ENCODE data around the gene SKAP2. TPM values are rescaled to one million over a fixed set of nuclear protein-coding genes. Genes with fewer than 3 reads are reported as not detected.

SKAP2 gene
- total RNA-seq, 1 donor from 2014 or later, result 3.6 TPM

- Mint-ChIP-seq H3K9me3 (peaks cover 20% of the 10 kb centered on the region), H3K36me3 (ENCODE audit: low read depth) (peaks cover 2% of the 10 kb centered on the region), H3K4me3 (no peak overlapping the region), H3K4me1 (peaks cover 23% of the 10 kb centered on the region), H3K27ac (no peak overlapping the region), H3K27me3 (peaks cover 8% of the 10 kb centered on the region)
- intact Hi-C loops (cut with micrococcal nuclease), result no loop called here
- DNase-seq, result no peak
These were observed 232.8 kb downstream of the SKAP2 start for GRCh38 chr7:26631601-26632000.

GRCh38 chr7:26630941-26631580, 233.3 kb downstream of the SKAP2 start:
- Mint-ChIP-seq H3K4me3 (no peak overlapping the region), H3K4me1 (peaks cover 21% of the 10 kb centered on the region), H3K36me3 (ENCODE audit: low read depth) (peaks cover 2% of the 10 kb centered on the region), H3K27me3 (peaks cover 7% of the 10 kb centered on the region), H3K27ac (no peak overlapping the region), H3K9me3 (peaks cover 20% of the 10 kb centered on the region)
- intact Hi-C loops (cut with micrococcal nuclease), result no loop called here
- no peak for DNase-seq

GRCh38 chr7:26630361-26630760, 234.0 kb downstream of the SKAP2 start:
- DNase-seq, result no peak
- Mint-ChIP-seq H3K36me3 (ENCODE audit: low read depth) (peaks cover 2% of the 10 kb centered on the region), H3K4me1 (peaks cover 20% of the 10 kb centered on the region), H3K27me3 (peaks cover 6% of the 10 kb centered on the region), H3K27ac (no peak overlapping the region), H3K4me3 (no peak overlapping the region), H3K9me3 (peaks cover 20% of the 10 kb centered on the region)
- intact Hi-C loops (cut with micrococcal nuclease), result no loop called here

GRCh38 chr7:26629696-26630095, 234.7 kb downstream of the SKAP2 start:
- H3K27me3 Mint-ChIP-seq, result peaks cover 8% of the 10 kb centered on the region
- peaks cover 19% of the 10 kb centered on the region for H3K4me1 Mint-ChIP-seq
- no peak overlapping the region for H3K27ac Mint-ChIP-seq
- peaks cover 2% of the 10 kb centered on the region for H3K36me3 Mint-ChIP-seq (ENCODE audit: low read depth)
- peaks cover 19% of the 10 kb centered on the region for H3K9me3 Mint-ChIP-seq
- intact Hi-C loops (cut with micrococcal nuclease), result no loop called here
- no peak overlapping the region for H3K4me3 Mint-ChIP-seq
- no peak for DNase-seq

- intact Hi-C loops (cut with micrococcal nuclease), result no loop called here
- Mint-ChIP-seq H3K4me3 (no peak overlapping the region), H3K9me3 (peaks cover 8% of the 10 kb centered on the region), H3K27me3 (peaks cover 5% of the 10 kb centered on the region), H3K27ac (no peak overlapping the region), H3K36me3 (ENCODE audit: low read depth) (peaks cover 2% of the 10 kb centered on the region), H3K4me1 (peaks cover 6% of the 10 kb centered on the region)
- no peak for DNase-seq
These were observed 236.5 kb downstream of the SKAP2 start for GRCh38 chr7:26627891-26628341.

GRCh38 chr7:26627221-26627620, 237.2 kb downstream of the SKAP2 start:
- Mint-ChIP-seq H3K27ac (no peak overlapping the region), H3K9me3 (peaks cover 8% of the 10 kb centered on the region), H3K27me3 (peaks cover 5% of the 10 kb centered on the region), H3K36me3 (ENCODE audit: low read depth) (peaks cover 2% of the 10 kb centered on the region), H3K4me1 (peaks cover 6% of the 10 kb centered on the region), H3K4me3 (no peak overlapping the region)
- intact Hi-C loops (cut with micrococcal nuclease), result no loop called here
- DNase-seq, result no peak

- peaks cover 2% of the 10 kb centered on the region for H3K36me3 Mint-ChIP-seq (ENCODE audit: low read depth)
- intact Hi-C loops (cut with micrococcal nuclease), result no loop called here
- DNase-seq, result no peak
- peaks cover 5% of the 10 kb centered on the region for H3K27me3 Mint-ChIP-seq
- no peak overlapping the region for H3K4me3 Mint-ChIP-seq
- H3K27ac Mint-ChIP-seq, result no peak overlapping the region
- H3K9me3 Mint-ChIP-seq, result peaks cover 8% of the 10 kb centered on the region
- peaks cover 6% of the 10 kb centered on the region for H3K4me1 Mint-ChIP-seq
These were observed 237.7 kb downstream of the SKAP2 start for GRCh38 chr7:26626687-26627086.

- intact Hi-C loops (cut with micrococcal nuclease), result no loop called here
- peaks cover 6% of the 10 kb centered on the region for H3K27me3 Mint-ChIP-seq
- DNase-seq, result no peak
- H3K36me3 Mint-ChIP-seq (ENCODE audit: low read depth), result no peaks in the 10 kb centered on the region
- H3K4me1 Mint-ChIP-seq, result peaks cover 1% of the 10 kb centered on the region
- H3K4me3 Mint-ChIP-seq, result no peak overlapping the region
- no peak overlapping the region for H3K27ac Mint-ChIP-seq
- peaks cover 3% of the 10 kb centered on the region for H3K9me3 Mint-ChIP-seq
These were observed 238.2 kb downstream of the SKAP2 start for GRCh38 chr7:26626156-26626555.

GRCh38 chr7:26625286-26625685, 239.1 kb downstream of the SKAP2 start:
- DNase-seq, result no peak
- H3K9me3 Mint-ChIP-seq, result peaks cover 3% of the 10 kb centered on the region
- intact Hi-C loops (cut with micrococcal nuclease), result no loop called here
- H3K27ac Mint-ChIP-seq, result no peak overlapping the region
- peaks cover 1% of the 10 kb centered on the region for H3K4me1 Mint-ChIP-seq
- peaks cover 8% of the 10 kb centered on the region for H3K27me3 Mint-ChIP-seq
- H3K4me3 Mint-ChIP-seq, result no peak overlapping the region
- H3K36me3 Mint-ChIP-seq (ENCODE audit: low read depth), result no peaks in the 10 kb centered on the region

GRCh38 chr7:26624839-26625238, 239.6 kb downstream of the SKAP2 start:
- H3K4me3 Mint-ChIP-seq, result no peak overlapping the region
- intact Hi-C loops (cut with micrococcal nuclease), result no loop called here
- no peaks in the 10 kb centered on the region for H3K36me3 Mint-ChIP-seq (ENCODE audit: low read depth)
- peaks cover 3% of the 10 kb centered on the region for H3K9me3 Mint-ChIP-seq
- H3K4me1 Mint-ChIP-seq, result peaks cover 1% of the 10 kb centered on the region
- H3K27ac Mint-ChIP-seq, result no peak overlapping the region
- H3K27me3 Mint-ChIP-seq, result peaks cover 8% of the 10 kb centered on the region
- DNase-seq, result no peak

GRCh38 chr7:26624431-26624830, 240.0 kb downstream of the SKAP2 start:
- Mint-ChIP-seq H3K4me1 (peaks cover 1% of the 10 kb centered on the region), H3K4me3 (no peak overlapping the region), H3K36me3 (ENCODE audit: low read depth) (no peaks in the 10 kb centered on the region), H3K27ac (no peak overlapping the region), H3K27me3 (peaks cover 7% of the 10 kb centered on the region), H3K9me3 (peaks cover 2% of the 10 kb centered on the region)
- intact Hi-C loops (cut with micrococcal nuclease), result no loop called here
- DNase-seq, result no peak

GRCh38 chr7:26620352-26620751, 244.0 kb downstream of the SKAP2 start:
- Mint-ChIP-seq H3K4me3 (no peak overlapping the region), H3K9me3 (no peaks in the 10 kb centered on the region), H3K4me1 (no peaks in the 10 kb centered on the region), H3K27ac (no peak overlapping the region), H3K27me3 (peaks cover 6% of the 10 kb centered on the region), H3K36me3 (ENCODE audit: low read depth) (no peaks in the 10 kb centered on the region)
- intact Hi-C loops (cut with micrococcal nuclease), result no loop called here
- DNase-seq, result no peak

GRCh38 chr7:26619348-26619984, 244.9 kb downstream of the SKAP2 start:
- peaks cover 2% of the 10 kb centered on the region for H3K27me3 Mint-ChIP-seq
- intact Hi-C loops (cut with micrococcal nuclease), result no loop called here
- H3K9me3 Mint-ChIP-seq, result no peaks in the 10 kb centered on the region
- H3K36me3 Mint-ChIP-seq (ENCODE audit: low read depth), result no peaks in the 10 kb centered on the region
- no peak for DNase-seq
- H3K4me3 Mint-ChIP-seq, result no peak overlapping the region
- no peaks in the 10 kb centered on the region for H3K4me1 Mint-ChIP-seq
- no peak overlapping the region for H3K27ac Mint-ChIP-seq

- H3K36me3 Mint-ChIP-seq (ENCODE audit: low read depth), result no peaks in the 10 kb centered on the region
- peaks cover 2% of the 10 kb centered on the region for H3K27me3 Mint-ChIP-seq
- DNase-seq, result no peak
- H3K4me1 Mint-ChIP-seq, result no peaks in the 10 kb centered on the region
- intact Hi-C loops (cut with micrococcal nuclease), result no loop called here
- no peaks in the 10 kb centered on the region for H3K9me3 Mint-ChIP-seq
- no peak overlapping the region for H3K27ac Mint-ChIP-seq
- no peak overlapping the region for H3K4me3 Mint-ChIP-seq
These were observed 245.5 kb downstream of the SKAP2 start for GRCh38 chr7:26618898-26619297.

GRCh38 chr7:26618449-26618848, 245.9 kb downstream of the SKAP2 start:
- intact Hi-C loops (cut with micrococcal nuclease), result no loop called here
- Mint-ChIP-seq H3K9me3 (no peaks in the 10 kb centered on the region), H3K27me3 (peaks cover 2% of the 10 kb centered on the region), H3K4me1 (no peaks in the 10 kb centered on the region), H3K36me3 (ENCODE audit: low read depth) (no peaks in the 10 kb centered on the region), H3K4me3 (no peak overlapping the region), H3K27ac (no peak overlapping the region)
- no peak for DNase-seq
